COLO668 (cell line): ENCODE measurements around the gene YIPF5.

Experiments used
- DNase-seq: peaks from one replicate; lab custom pipeline; 2025; ENCODE audit not compliant: unreplicated experiment; lab: John Stamatoyannopoulos, UW

YIPF5 gene

DNA sequence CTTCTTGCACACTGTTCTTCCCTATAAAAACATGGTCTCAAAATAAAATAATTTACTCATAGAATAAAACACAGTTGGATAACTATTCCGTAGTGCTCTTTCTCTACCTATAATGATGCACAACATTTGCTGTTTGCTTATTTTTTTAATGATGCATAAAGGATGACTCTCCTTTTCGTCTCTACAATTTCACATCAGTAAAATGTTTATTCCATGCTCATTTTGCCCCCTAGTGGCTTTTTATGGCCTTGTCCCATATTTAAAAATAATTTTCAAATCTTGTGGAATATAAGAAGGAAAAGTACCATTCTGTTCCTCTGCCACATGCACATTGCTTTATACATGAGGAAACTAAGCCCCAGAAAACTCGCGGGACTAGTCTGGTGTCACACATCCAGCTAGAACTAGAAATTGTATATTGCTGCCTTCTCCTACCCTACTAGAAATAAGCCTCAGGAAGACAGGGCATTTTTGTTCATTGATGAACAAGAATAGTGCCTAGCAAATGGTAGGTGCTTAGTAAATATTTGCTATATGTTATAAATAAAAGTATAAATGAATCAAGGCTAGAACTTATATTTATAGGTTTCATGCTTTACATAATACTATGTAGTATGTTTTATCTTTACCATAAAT is 12.9 kb upstream of the YIPF5 start:
- no peak for DNase-seq

DNA sequence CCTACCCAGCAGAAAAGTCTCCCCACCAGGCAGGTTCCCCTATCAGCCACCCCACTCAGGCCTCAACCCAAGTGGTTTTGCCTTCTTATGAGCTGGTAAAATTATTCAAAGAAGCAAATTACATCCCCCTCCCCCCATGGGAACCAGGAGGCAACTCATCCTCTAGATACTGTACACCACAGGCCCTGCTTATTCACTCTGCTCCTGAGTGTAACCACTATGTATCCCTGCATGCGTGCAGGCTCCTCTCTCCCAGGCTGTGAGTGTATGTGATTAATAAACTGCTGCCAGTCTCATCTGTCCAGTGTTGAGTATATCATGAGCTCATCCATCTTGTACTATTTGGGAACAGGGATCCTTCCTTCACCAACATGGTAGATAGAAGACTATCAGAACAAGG is 8.8 kb upstream of the YIPF5 start:
- no peak for DNase-seq

DNA sequence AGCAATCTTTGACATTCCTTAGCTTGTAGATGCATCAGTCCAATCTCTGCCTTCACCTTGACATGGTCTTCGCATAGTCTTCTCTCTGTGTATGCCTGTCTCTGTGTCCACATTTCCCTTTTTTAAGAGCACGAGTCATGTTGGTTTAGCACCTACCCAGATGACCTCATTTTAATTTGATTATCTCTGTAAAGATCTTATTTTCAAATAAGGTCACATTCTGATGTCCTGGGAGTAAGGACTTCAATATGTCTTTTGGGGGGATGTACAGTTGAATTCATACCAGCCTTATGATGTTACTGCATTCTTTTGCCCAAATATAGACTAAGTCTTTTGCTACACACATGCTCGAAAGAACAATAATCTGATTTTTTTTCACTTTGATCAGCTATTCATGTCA is 7.1 kb upstream of the YIPF5 start:
- no peak for DNase-seq

DNA sequence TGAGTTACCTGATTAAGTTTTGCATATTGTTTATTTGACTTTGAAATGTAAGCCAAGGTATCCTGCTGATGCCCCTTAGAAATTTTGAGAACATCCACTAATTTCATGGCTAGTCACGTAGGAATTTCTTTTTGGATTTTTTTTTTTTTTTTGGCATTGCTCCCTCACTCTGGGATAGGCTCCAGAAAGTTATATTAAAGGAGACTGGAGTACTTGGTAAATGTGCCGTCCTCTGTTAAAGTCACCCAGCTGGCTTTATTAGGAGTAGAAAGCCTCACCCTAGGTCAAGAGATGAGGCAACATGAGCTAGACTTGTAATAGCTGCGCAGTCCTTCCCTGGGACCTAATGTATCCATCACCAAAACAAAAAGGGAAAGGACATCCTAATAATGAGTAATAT is 3.3 kb upstream of the YIPF5 start:
- DNase-seq = no peak

DNA sequence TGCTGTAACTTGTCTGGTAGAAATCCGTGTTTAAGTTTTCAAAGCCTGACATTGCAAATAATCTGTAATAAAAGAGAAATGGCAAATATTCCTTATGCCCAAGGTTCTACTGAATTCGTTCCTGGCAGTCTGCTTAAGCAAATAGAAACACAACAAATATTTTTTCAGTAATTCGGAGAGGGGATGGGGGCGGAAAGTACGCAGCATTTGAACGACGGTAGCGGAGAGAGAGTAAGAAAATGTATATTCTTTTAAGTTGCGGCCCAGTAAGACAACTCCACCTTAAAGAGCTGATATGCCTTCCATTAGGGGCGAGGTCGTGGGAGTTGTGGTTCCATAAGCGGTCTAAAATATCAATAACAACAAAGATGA is 569 bp downstream of the YIPF5 start:
- DNase-seq = no peak

DNA sequence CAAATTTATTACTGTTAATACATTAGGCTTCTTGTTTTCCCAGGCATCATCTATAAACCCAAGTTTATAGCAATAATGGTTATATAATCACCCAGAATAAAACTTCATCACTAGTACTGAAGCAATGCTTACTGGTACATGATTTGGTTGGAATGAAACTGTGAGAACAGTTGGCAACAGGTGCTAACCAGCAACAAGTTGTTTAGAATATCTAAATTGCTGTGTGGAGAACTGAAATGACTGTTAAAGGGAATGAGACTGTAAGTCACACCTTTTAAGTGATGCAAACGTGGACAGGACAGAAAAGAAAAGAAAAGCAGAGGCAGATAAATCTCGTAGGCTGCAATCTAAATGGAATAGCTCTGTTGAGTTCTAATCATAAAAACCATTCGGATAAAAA is 2.5 kb downstream of the YIPF5 start:
- DNase-seq = no peak

DNA sequence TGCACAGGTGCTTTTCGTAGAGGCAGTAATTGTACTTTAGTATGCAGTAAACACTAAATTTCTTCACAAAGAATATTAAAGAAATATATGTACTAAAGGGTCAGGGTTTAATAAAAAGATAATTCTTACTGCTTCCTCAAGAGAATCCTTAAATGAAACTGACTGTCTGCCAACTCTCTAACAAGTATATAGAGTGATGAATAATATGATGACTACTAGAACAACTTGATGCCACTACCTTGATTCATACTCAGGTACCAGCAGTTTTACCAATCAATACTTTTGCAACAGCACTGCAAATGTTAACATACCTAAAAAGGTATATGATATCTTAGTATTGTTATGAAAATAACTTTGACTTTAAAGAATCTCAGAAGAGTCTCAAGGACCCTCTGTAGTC is 3.8 kb downstream of the YIPF5 start:
- DNase-seq = no peak

DNA sequence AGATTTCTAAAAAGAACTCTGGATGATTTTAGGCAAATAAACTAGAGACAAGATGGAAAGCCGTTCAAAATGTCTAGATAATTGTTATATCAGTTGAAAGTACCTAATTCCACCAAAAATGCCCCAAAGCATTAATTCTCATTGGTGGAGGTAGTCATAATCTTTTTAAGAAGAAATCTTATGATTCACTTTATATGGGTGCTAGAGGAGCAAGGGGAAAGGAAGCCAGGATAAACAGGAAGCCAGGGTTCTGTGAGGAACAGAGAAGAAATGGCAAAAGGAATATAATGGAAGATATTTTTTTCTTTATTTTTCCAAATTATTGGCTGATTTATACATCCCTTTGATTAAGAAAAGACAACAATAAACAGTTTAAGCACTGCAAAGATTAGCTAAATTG is 7.8 kb downstream of the YIPF5 start:
- no peak for DNase-seq

DNA sequence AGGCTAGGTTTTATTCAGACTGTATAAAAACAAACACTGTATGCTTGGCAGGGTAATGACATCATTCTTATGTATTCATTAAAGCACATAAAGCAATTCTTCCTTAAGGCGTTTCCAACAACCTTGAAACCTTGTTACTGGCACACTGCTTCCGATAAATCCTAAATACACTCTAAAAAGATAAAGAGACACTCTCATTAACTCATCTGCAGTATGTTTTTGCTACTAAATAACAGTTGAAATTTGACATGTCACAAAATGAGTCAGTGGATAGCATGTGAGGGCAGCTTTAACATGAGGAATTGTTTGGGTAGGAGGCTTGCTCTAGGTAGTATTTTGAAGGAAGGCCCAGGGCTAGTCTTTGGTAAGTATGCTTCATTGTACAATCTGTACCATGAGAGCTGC is 13.7 kb downstream of the YIPF5 start:
- no peak for DNase-seq

DNA sequence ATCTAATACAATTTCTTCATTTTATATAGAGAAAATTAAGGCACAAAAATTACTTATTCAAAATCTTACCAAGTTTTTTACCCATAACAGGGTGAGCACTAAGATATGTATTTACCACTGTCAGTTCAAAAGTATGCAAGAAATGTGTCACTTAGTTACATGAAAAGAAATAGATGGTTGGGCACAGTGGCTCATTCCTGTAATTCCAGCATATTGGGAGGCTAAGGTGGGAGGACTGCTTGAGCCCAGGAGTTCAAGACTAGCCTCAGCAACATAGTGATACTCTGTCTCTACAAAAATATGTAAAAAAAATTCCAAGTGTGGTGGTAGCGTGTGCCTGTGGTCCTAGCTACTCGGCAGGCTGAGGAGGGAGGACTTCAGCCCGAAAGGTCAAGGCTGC is 19.4 kb downstream of the YIPF5 start:
- no peak for DNase-seq

DNA sequence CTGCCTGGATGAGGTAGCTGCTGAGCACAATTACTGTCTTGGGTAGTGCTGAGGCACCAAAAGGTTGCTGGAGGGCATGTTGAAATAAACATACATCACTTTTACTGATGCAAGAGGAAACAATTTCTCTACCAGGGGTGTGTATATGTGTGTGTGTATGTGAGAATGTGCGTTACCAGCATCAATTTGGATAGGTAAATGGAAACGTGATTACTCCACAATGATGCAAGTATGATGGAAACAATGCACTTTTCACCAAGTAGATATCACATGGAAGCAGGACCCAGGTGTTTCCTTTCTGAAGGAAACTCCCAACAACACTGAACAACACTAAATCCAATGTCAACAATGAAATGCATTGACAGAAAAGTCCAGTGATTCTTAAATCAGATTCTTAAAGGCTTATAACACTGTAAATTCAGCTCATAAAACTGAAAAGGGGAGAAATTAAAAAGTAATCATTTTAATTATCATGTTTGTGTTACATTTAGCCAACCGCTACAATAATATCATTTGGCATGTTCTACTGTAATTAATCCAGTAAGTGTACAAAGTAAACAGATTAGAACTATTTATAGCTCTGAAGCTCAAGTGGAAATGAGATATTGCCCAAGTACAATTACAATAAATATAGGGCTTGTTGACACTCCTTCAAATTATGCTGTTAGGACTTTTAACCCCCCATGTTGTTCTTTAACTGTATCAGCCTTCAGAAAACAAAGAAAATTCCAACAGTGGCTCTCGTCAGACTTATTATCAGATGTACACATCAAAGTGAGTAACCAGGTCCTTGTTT is 25.3 kb downstream of the YIPF5 start:
- no peak for DNase-seq

DNA sequence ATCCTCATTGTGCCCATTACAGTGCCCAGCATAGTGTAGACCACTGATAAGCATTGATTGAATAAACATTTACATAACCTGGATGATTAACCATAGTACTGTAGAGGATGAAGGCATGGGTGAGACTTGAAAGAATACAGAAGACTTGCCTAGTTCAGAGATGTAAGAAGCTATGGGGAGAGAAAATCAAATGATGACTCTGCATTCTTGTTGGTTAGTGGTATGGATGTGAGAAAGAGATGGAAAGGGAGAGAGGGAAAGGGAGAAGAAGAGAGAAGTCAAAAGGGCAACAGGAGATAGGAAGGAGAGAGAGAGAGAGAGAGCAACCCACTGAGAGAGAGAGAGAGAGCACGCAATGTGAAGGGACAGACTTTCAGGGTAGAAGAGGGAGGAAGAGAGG is 26.8 kb downstream of the YIPF5 start:
- no peak for DNase-seq

DNA sequence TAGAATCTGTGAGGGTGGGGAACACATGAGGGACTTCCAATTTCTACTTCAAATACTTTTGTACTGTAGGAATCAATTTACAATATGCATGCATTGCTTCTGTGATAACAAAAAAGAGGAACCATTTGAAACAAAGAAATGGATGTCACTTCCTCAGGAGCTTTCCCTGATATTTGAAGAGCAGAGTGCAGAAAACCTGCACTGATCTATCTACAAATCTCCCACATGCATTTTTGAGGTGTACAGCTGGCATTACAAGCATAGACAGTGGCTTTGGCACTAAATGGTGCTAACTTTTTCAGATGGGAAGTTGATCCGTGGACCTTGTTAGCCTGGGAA is 27.7 kb downstream of the YIPF5 start:
- DNase-seq = no peak

DNA sequence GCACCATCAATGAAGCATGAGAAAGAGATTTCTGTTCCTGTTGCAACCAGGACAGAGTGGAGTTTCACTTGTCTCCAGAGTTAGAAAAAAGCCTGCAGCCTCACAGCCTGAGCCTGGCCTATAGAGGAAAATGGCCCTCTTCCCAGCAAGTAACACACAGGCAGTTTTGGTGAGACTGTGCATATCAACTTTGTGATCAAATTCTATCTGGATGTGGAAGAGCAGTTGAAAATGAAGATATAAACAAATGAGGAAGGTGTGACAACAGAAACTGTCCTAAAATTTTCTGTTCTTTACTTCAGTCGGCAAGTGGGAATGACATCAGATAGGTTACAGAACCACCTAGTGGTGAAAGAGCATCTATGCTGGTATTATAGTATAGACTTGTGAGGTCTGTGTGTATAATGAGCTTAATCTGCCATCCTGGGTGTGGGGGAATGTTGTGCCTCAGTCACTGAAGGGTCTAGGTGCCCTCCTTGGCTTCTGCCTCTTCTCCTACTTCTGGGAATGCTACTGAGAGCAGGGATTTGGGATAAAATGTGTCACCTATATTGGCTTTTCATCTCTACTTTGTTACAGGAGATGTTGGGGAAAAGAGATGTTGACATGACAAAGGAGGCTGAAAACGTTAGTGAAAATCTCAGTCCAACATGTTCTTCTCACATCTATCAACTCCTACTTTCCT is 28.2 kb downstream of the YIPF5 start:
- DNase-seq = no peak

DNA sequence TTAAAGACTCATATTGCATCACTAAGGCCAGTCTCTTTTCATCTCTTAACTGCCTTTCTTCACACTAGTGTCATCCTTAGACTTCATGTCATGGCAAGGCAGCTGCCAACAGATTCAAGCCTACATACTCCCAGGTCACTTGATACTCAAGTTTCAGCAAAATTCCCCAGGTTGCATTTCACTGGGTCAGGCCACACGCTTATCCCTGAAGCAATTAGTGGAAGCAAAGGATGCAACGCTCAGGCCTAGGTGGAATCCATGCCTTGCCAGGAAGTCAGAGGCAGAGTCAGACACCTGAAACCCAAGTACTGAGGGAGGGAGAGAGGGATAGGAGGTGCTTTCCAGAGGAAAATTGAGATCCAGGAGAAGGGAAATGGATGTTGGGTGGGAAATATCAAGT is 28.9 kb downstream of the YIPF5 start:
- no peak for DNase-seq

DNA sequence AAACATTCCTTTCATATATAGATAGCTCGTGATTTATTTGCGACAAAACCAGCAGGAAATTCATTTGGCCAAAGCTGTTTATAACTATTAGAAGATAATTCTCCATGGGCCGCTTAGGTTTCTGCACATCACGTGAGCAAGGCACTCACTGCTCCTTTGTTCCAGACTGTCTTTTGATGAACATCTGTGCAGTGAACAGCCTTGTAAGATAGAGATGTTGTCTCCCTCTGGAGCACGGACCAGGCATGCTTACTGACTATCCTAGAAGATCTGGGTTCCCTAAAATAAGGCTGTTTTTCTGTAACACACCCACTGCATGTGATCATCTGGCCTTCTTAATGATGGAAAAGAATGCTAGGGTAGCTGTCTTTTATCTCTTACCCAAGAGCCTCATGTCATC is 30.9 kb downstream of the YIPF5 start:
- no peak for DNase-seq

DNA sequence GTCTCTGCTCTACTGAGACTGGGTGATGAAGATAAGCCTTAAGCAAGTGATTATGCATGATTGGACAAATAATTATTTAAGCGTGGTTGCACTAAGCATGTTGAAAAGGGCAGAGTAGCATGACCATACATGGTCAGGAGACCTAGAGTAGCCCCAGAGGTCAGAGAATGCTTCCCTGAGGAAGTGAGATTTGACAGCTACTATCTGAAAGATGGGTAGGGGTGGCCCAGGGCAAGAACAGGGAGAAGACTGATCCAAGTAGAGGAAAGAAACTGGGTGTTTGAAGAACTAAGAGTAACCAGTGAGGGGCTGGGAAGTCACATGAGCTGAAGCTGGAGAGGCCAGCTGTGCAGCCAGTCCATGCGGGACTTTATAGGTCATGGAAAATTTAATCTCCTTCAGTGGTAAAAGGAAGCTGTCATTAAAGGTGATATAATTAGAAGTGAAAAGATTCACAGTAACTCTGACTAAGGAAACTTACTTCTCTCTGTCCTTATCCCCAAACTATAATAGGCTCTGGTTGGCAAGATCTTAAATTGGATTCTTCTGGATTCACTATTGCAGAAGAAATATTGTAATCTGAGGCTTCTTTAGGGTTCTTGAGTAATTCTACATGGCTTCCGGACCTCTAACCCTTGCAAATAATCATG is 35.2 kb downstream of the YIPF5 start:
- no peak for DNase-seq

DNA sequence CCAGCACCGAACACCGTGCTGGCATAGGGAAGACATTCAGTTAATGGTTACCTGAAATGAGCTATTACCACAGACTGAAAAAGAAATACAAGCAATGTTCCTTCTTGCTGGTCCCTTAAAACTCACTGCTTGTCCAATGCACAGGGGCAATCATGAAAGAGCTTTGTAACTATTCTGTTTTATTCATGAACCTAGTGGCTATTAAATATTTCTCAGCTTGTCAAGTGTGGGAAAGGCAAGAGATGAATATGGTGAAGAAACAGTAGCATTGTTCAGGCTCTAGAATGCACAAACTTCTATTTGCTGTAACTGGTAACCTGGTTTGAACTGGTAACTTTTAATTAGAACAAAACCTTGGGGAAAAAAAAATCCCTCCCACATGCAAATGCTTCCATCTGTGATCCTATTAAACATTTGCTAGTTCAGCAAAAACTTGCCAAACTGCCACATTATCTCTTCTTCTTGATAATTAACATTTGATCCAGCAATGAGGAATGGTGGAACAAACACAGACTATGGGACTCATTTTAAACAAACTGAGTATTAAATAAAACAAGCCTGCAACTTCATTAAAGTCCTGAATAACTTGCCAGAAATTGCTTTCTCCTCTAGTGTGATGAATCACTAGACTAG is 36.1 kb downstream of the YIPF5 start:
- DNase-seq = no peak

DNA sequence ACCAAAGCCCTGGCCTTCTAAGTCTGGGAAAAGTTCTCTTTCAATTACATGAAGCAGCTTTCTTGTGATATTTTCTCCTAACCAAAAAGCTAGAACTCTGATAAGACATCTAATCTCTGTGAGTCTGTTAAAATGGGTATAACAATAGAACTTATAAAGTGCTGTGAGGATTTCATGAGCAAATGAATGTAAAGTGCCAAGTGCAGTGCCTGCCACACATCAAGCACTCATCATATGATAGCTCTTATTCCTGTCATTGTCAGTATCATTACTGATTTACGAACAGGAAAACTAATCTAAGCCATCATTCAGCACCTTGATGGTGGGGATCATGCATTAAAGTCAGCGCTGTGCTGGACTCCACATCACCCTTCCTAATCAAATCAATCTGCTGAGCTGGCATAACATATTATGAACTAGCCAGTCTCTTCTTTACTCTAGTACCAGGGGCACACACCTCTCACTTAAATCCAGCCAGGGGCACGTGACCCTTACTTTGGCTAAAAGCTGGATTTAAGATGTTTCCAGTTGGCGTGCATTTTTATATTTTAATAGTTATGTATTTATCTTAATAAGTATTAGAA is 37.3 kb downstream of the YIPF5 start:
- DNase-seq = no peak

DNA sequence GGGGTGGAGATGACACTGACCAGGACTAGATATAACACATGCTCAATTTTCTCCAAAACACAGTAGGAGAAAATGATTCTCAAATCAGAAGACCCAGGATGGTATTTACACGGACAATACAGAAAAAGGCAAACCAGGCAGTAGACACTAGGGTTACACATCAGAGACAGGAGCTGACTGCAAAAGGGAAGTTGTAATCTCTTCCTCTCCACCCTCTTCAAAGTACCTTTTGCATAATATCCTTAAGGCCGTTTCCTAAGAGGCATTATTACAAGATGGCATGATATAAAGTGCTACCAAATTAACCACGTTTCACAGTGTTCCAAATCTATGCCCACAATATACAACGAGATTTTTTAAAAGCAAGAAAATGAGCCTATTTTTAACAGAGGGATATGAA is 39.2 kb downstream of the YIPF5 start:
- no peak for DNase-seq

DNA sequence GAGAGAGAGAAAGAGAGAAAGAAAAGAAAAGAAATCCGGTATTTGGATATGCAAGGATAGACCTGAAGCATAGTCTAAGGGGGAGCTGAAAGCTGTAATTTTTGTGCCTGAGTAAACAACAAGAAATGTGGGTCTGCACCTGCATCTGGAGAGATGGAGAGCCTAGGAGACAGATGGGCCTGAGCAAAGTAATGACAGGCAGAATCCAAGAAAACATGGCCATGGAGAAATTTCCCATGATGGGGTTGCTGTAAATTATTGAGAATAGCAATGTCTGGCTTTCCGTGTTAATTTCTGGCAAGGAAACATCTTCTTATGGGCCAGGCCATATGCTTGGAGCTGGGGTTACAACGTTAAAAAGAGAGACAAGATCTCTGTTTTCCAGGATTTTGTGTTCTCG is 40.2 kb downstream of the YIPF5 start:
- no peak for DNase-seq
